Activated CD4-positive, alpha-beta T cell treated with anti-CD3 and anti-CD28 coated beads for 36 hours (primary cell): ENCODE data around the gene SLAMF6. TPM values are rescaled to one million over a fixed set of nuclear protein-coding genes. Genes with fewer than 3 reads are reported as not detected.
"Not testable (repeated sequence)": the region's sequence is repeated elsewhere in the genome, so short reads cannot be mapped to it uniquely, and the experiment has no call there.

Experiments used
- ATAC-seq: fragments of 200-7000 bp; cut with Tn5 transposase; one replicate; pipeline ENCODE4 v1.10.0; 2021; ENCODE audit warnings: mild to moderate bottlenecking, moderate library complexity
- CTCF ChIA-PET: fragments of 350-600 bp; sonication (Branson Sonifier 250); formaldehyde crosslinking; loops from one replicate; lab custom pipeline; 2021; ENCODE audit warnings: antibody characterized with exemption; lab: Charles Lee
- POLR2A ChIA-PET: fragments of 350-600 bp; sonication (Branson Sonifier 250); formaldehyde crosslinking; loops from one replicate; lab custom pipeline; 2021; ENCODE audit warnings: antibody characterized with exemption, inconsistent platforms; lab: Charles Lee
- DNase-seq: peaks from one replicate; pipeline ENCODE4 v3.0.0-alpha.2; 2020
- H3K27ac Mint-ChIP-seq: one replicate; pipeline ENCODE4 v1.8.0; 2021; ENCODE audit warnings: mixed read lengths
- H3K27me3 Mint-ChIP-seq: one replicate; pipeline ENCODE4 v1.8.0; 2021; ENCODE audit warnings: mixed read lengths
- H3K36me3 Mint-ChIP-seq: one replicate; pipeline ENCODE4 v1.8.0; 2021; ENCODE audit warnings: low read depth, mixed read lengths
- H3K4me1 Mint-ChIP-seq: one replicate; pipeline ENCODE4 v1.8.0; 2021; ENCODE audit warnings: mixed read lengths
- H3K4me3 Mint-ChIP-seq: one replicate; pipeline ENCODE4 v1.8.0; 2021; ENCODE audit warnings: mild to moderate bottlenecking, moderate library complexity, mixed read lengths
- H3K9me3 Mint-ChIP-seq: one replicate; pipeline ENCODE4 v1.8.0; 2021; ENCODE audit warnings: low read depth, mixed read lengths
- intact Hi-C, 2 experiments: fragments of 100-400 bp; cut with DNase I in 1 of 2; cut with micrococcal nuclease in 1 of 2; formaldehyde crosslinking; loops; one replicate each; pipeline versions ENCODE4 v1.14.2 to v1.15.1; 2022 to 2024; cut with DNase I, micrococcal nuclease
- total RNA-seq, 2 experiments: library from RNA; stranded (reverse); gene quantifications; one replicate each; pipeline ENCODE4 v1.2.3, GENCODE V29; 2021

The SLAMF6 gene
- total RNA-seq, 2 experiments from 2014 or later = 45.9 to 55.0 TPM

DNA sequence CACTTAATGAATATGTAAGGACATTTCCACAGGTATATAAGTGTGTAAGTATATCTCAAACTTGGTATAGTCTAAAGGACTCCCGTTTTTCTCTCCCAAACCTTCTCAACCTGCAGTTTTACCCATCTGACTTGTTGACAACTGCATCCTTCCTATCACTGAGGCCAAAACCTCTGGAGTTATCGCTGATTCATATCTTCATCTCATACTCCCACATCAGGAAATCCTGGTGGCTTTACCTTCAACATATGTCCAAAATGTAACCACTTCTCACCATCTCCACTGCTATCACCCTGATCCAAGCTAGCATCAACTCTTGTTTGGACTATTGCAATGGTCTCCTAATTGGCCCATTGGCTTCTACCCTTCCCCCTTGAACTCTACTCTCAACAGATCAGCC, 30.4 kb downstream of the SLAMF6 start:
- ChIA-PET POLR2A (no interaction called here), CTCF (interaction anchor here (0.6 to 1.6 kb wide), 2 partner anchors 11 to 163 kb away, joined by 3 read pairs; no protein-coding TSS in a partner anchor)
- Mint-ChIP-seq H3K9me3 (no peaks in the 10 kb centered on the region), H3K4me1 (peaks cover 39% of the 10 kb centered on the region), H3K27me3 (no peaks in the 10 kb centered on the region), H3K4me3 (no peak overlapping the region), H3K27ac (no peak overlapping the region), H3K36me3 (peaks cover 26% of the 10 kb centered on the region)
- DNase-seq (no peak), ATAC-seq (peak; percentile 20)
- intact Hi-C loops = no loop called here

DNA sequence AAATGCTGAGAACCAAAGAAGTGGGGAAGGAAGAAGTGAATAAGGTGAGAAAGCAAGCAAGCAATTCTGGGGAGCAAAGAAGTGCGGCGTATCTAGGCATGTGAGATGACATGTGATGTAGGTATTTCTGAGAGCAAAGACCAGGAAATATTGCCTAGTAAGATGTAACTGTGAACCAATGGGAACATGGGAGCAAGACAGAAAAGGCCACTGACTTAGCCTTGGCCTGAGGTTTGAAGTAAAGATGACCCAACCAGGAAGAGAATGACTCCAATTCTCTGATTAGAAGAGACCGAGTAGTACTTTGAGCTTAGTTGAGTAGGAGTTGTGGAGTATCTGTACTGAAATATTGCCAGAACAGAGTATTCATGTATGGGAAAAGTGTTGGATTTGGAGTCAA, 31.1 kb downstream of the SLAMF6 start:
- H3K27ac Mint-ChIP-seq = no peak overlapping the region
- H3K36me3 Mint-ChIP-seq = peaks cover 32% of the 10 kb centered on the region
- H3K9me3 Mint-ChIP-seq = no peaks in the 10 kb centered on the region
- H3K4me1 Mint-ChIP-seq = peaks cover 34% of the 10 kb centered on the region
- H3K4me3 Mint-ChIP-seq = no peak overlapping the region
- no peak for ATAC-seq
- intact Hi-C loops = no loop called here
- ChIA-PET POLR2A (no interaction called here), CTCF (interaction anchor here (0.6 to 1.6 kb wide), 2 partner anchors 11 to 162 kb away, joined by 3 read pairs; no protein-coding TSS in a partner anchor)
- DNase-seq = no peak
- no peaks in the 10 kb centered on the region for H3K27me3 Mint-ChIP-seq

DNA sequence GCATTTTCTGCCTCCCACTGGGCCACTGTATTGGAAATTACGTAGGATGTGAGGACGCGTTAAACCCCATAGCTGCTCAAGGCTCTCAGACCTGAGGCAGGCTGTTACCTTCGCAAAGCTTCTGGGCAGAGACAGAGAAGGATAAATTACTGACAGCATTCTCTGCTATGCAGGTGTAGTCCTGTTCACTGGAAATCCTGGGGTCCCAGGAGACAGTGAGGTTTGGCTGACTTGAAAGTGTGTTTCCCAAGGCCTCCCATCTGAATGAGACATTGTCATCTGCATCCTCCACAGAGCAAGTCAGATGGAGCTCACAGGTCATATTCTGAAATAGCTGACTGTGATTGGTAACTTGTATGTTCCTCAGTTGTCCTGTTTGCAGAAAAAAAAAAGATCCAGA, 32.0 kb downstream of the SLAMF6 start:
- H3K36me3 Mint-ChIP-seq = peaks cover 39% of the 10 kb centered on the region
- POLR2A ChIA-PET = no interaction called here
- CTCF ChIA-PET = interaction anchor here (1.6 kb wide), 1 partner anchor 12 kb away, joined by 3 read pairs; no protein-coding TSS in a partner anchor
- H3K4me1 Mint-ChIP-seq = peaks cover 27% of the 10 kb centered on the region
- no peaks in the 10 kb centered on the region for H3K27me3 Mint-ChIP-seq
- no peak overlapping the region for H3K27ac Mint-ChIP-seq
- no peak overlapping the region for H3K4me3 Mint-ChIP-seq
- ATAC-seq (no peak), DNase-seq (no peak)
- intact Hi-C loops = no loop called here
- no peaks in the 10 kb centered on the region for H3K9me3 Mint-ChIP-seq

- Mint-ChIP-seq H3K27ac (peak overlapping the region; percentile 29), H3K4me1 (peaks cover 23% of the 10 kb centered on the region), H3K4me3 (no peak overlapping the region), H3K36me3 (peaks cover 48% of the 10 kb centered on the region), H3K9me3 (no peaks in the 10 kb centered on the region), H3K27me3 (no peaks in the 10 kb centered on the region)
- no peak for ATAC-seq
- intact Hi-C loops = no loop called here
- no peak for DNase-seq
- ChIA-PET POLR2A (no interaction called here), CTCF (interaction anchor here (0.6 to 1.4 kb wide), 3 partner anchors 8 to 30 kb away, joined by 3 to 4 read pairs (median 3); no protein-coding TSS in a partner anchor)
Measured at GRCh38 chr1:160489513-160490261, 33.4 kb downstream of the SLAMF6 start.

GRCh38 chr1:160488347-160489058, 34.6 kb downstream of the SLAMF6 start:
- H3K4me3 Mint-ChIP-seq = no peak overlapping the region
- no peaks in the 10 kb centered on the region for H3K27me3 Mint-ChIP-seq
- no peak overlapping the region for H3K27ac Mint-ChIP-seq
- intact Hi-C loops = no loop called here
- CTCF ChIA-PET = interaction anchor here (0.5 to 1.4 kb wide), 7 partner anchors 9 to 60 kb away, joined by 3 to 4 read pairs (median 3); no protein-coding TSS in a partner anchor
- no peak for ATAC-seq
- no peaks in the 10 kb centered on the region for H3K9me3 Mint-ChIP-seq
- no peak for DNase-seq
- H3K36me3 Mint-ChIP-seq = peaks cover 51% of the 10 kb centered on the region
- H3K4me1 Mint-ChIP-seq = peaks cover 25% of the 10 kb centered on the region
- POLR2A ChIA-PET = no interaction called here

DNA sequence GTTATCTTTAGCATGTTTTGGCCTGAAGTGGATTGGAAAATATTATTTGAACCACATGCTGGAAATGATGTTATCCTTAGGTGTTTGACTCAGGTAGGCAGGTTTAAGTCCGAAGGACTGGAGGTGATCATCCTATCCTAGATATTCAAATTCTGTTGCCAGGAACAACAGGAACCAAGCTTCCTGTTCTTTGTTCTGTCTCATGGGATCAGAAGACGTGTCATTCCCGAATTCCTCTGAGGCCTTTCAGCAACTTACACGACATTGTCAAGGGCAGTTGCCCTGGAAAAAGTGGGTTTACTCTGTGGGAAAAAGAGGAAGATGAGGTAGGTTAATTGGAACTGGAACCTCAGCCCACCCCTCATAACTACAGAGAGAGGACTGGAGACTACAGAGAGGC, 36.6 kb downstream of the SLAMF6 start:
- no peak for DNase-seq
- peaks cover 38% of the 10 kb centered on the region for H3K4me1 Mint-ChIP-seq
- no peak overlapping the region for H3K4me3 Mint-ChIP-seq
- H3K36me3 Mint-ChIP-seq = peaks cover 54% of the 10 kb centered on the region
- ChIA-PET CTCF (no interaction called here), POLR2A (no interaction called here)
- no peaks in the 10 kb centered on the region for H3K27me3 Mint-ChIP-seq
- intact Hi-C loops = no loop called here
- H3K9me3 Mint-ChIP-seq = peaks cover 1% of the 10 kb centered on the region
- no peak for ATAC-seq
- peak overlapping the region; percentile 17 for H3K27ac Mint-ChIP-seq

DNA sequence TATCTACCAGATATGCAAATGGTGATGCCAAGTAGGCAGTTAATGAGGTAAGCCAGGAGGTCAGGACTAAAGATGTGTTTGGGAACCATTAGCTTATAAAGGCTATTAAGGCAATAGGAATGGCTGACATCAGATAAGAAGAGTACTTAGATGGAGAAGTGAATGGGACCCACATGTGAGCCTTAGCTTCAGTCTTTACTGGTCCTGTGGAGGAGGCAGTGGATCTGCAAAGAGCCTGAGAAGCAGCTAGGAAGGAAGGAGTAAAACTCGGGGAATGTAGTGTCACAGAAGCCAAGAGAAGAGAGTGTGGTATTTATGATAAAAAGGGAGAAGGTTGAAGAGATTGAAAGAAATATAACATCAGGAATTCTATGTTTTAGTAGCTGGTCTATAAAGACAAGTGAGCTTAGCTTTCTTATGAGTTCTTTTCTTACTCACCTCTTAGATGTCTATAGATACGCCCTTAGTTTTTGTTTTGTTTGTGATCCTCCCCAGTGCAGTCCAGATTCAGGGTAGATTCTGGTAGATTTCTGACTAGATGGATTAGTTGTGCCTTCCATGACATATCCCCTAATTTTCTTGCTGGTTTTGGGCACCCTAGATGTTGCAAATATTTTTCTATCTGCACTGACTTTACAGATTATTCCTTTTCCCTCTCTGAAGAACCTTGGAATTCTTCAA, 39.4 kb downstream of the SLAMF6 start:
- POLR2A ChIA-PET = no interaction called here
- no peak for DNase-seq
- peaks cover 42% of the 10 kb centered on the region for H3K4me1 Mint-ChIP-seq
- H3K36me3 Mint-ChIP-seq = peaks cover 42% of the 10 kb centered on the region
- intact Hi-C loops = no loop called here
- H3K9me3 Mint-ChIP-seq = peaks cover 15% of the 10 kb centered on the region
- CTCF ChIA-PET = interaction anchor here (0.8 to 2.0 kb wide), 11 partner anchors 10 to 476 kb away, joined by 3 to 7 read pairs (median 3); partner anchors contain the start of gene SLAMF6
- peak; percentile 83 for ATAC-seq
- H3K27ac Mint-ChIP-seq = no peak overlapping the region
- no peak overlapping the region for H3K4me3 Mint-ChIP-seq
- no peaks in the 10 kb centered on the region for H3K27me3 Mint-ChIP-seq

GRCh38 chr1:160481979-160482596, 41.0 kb downstream of the SLAMF6 start:
- Mint-ChIP-seq H3K9me3 (peaks cover 19% of the 10 kb centered on the region), H3K27ac (no peak overlapping the region), H3K36me3 (peaks cover 34% of the 10 kb centered on the region), H3K4me1 (peaks cover 38% of the 10 kb centered on the region), H3K4me3 (no peak overlapping the region), H3K27me3 (no peaks in the 10 kb centered on the region)
- CTCF ChIA-PET = interaction anchor here (0.9 kb wide), 1 partner anchor 21 kb away, joined by 3 read pairs; no protein-coding TSS in a partner anchor
- intact Hi-C loops = no loop called here
- POLR2A ChIA-PET = no interaction called here
- no peak for DNase-seq
- no peak for ATAC-seq

DNA sequence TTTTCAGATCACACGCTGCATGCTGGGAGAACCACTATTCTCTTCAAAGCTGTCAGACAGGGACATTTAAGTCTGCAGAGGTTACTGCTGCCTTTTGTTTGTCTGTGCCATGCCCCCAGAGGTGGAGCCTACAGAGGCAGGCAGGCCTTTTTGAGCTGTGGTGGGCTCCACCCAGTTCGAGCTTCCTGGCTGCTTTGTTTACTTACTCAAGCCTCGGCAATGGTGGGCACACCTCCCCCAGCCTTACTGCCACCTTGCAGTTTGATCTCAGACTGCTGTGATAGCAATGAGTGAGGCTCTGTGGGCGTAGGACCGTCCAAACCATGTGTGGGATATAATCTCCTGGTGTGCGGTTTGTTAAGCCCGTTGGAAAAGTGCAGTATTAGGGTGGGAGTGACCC, 42.3 kb downstream of the SLAMF6 start:
- H3K4me3 Mint-ChIP-seq, ATAC-seq, H3K27ac Mint-ChIP-seq, POLR2A ChIA-PET, DNase-seq, intact Hi-C loops, H3K27me3 Mint-ChIP-seq, CTCF ChIA-PET: not testable (repeated sequence)
- Mint-ChIP-seq H3K4me1 (peaks cover 35% of the 10 kb centered on the region), H3K9me3 (peaks cover 19% of the 10 kb centered on the region), H3K36me3 (peaks cover 21% of the 10 kb centered on the region)

GRCh38 chr1:160479091-160479490, 44.0 kb downstream of the SLAMF6 start:
- H3K4me1 Mint-ChIP-seq = peaks cover 28% of the 10 kb centered on the region
- H3K27ac Mint-ChIP-seq, ATAC-seq, DNase-seq, H3K4me3 Mint-ChIP-seq, POLR2A ChIA-PET, CTCF ChIA-PET, intact Hi-C loops, H3K27me3 Mint-ChIP-seq: not testable (repeated sequence)
- H3K9me3 Mint-ChIP-seq = peaks cover 19% of the 10 kb centered on the region
- peaks cover 11% of the 10 kb centered on the region for H3K36me3 Mint-ChIP-seq
